Neural progenitor cell (in vitro differentiated cells): ENCODE data around the gene SLCO2B1. TPM values are rescaled to one million over a fixed set of nuclear protein-coding genes. Genes with fewer than 3 reads are reported as not detected.

ENCODE experiments used
- DNase-seq: peaks from one replicate; pipeline ENCODE4 v3.0.0-alpha.2; 2016; ENCODE audit warnings: low spot score
- H2AFZ ChIP-seq: fragments of 200-600 bp; sonication (generic); replicated peaks from 2 replicates; pipeline ENCODE4 v1.6.1; 2016; ENCODE audit warnings: antibody characterized with exemption
- H3F3A ChIP-seq: fragments of 200-600 bp; sonication (generic); 2 replicates; pipeline ENCODE4 v1.6.1; 2016; ENCODE audit warnings: antibody characterized with exemption, low read depth
- H3K27ac ChIP-seq: fragments of 200-600 bp; sonication (generic); 2 replicates; pipeline ENCODE4 v1.5.1; 2016; ENCODE audit warnings: mild to moderate bottlenecking
- H3K27me3 ChIP-seq: fragments of 200-600 bp; sonication (generic); 2 replicates; pipeline ENCODE4 v1.6.1; 2016; ENCODE audit warnings: mild to moderate bottlenecking, moderate library complexity
- H3K36me3 ChIP-seq: fragments of 200-600 bp; sonication (generic); 2 replicates; pipeline ENCODE4 v1.5.1; 2016
- H3K4me1 ChIP-seq: fragments of 200-600 bp; sonication (generic); 2 replicates; pipeline ENCODE4 v1.6.1; 2016; ENCODE audit warnings: mixed run types
- H3K4me2 ChIP-seq: fragments of 200-600 bp; sonication (generic); 2 replicates; pipeline ENCODE4 v1.6.1; 2016
- H3K4me3 ChIP-seq: fragments of 200-600 bp; sonication (generic); 2 replicates; pipeline ENCODE4 v1.5.1; 2016
- H3K79me2 ChIP-seq: fragments of 200-600 bp; sonication (generic); 2 replicates; pipeline ENCODE4 v1.6.1; 2016; ENCODE audit warnings: low read depth
- H3K9ac ChIP-seq: fragments of 200-600 bp; sonication (generic); 2 replicates; pipeline ENCODE4 v1.6.1; 2016
- H3K9me3 ChIP-seq: fragments of 200-600 bp; sonication (generic); 2 replicates; pipeline ENCODE4 v1.5.1; 2016; ENCODE audit warnings: low read depth
- H4K20me1 ChIP-seq: fragments of 200-600 bp; sonication (generic); 2 replicates; pipeline ENCODE4 v1.6.1; 2016; ENCODE audit warnings: low read depth
- H3K27ac Mint-ChIP-seq: 3 replicates; pipeline ENCODE4 v1.8.0; 2021; ENCODE audit warnings: mixed read lengths
- H3K27me3 Mint-ChIP-seq: 2 replicates; pipeline ENCODE4 v1.8.0; 2022; ENCODE audit warnings: low read depth, mild to moderate bottlenecking, inconsistent platforms, moderate library complexity, mixed read lengths; ENCODE audit not compliant: insufficient read depth
- H3K36me3 Mint-ChIP-seq: 3 replicates; pipeline ENCODE4 v1.8.0; 2021; ENCODE audit warnings: mixed read lengths
- H3K4me1 Mint-ChIP-seq: 3 replicates; pipeline ENCODE4 v1.8.0; 2021; ENCODE audit warnings: mixed read lengths
- H3K4me3 Mint-ChIP-seq: 3 replicates; pipeline ENCODE4 v1.8.0; 2021; ENCODE audit warnings: mild to moderate bottlenecking, moderate library complexity, mixed read lengths
- H3K9me3 Mint-ChIP-seq: 3 replicates; pipeline ENCODE4 v1.8.0; 2020; ENCODE audit warnings: mixed read lengths
- CTCF ChIP-seq: fragments of 200-600 bp; sonication (generic); IDR thresholded peaks from 2 replicates; pipeline ENCODE4 v1.5.1; 2017; ENCODE audit warnings: antibody characterized with exemption, mild to moderate bottlenecking
- EZH2 ChIP-seq: fragments of 200-600 bp; sonication (generic); IDR thresholded peaks from 2 replicates; pipeline ENCODE4 v1.6.1; 2017; ENCODE audit warnings: antibody characterized with exemption, mild to moderate bottlenecking, moderate library complexity
- EZH2phosphoT487 ChIP-seq: fragments of 200-600 bp; sonication (generic); IDR thresholded peaks from 2 replicates; pipeline ENCODE4 v1.6.1; 2017; ENCODE audit warnings: antibody characterized with exemption
- total RNA-seq: library from RNA; depleted of rRNA; stranded (reverse); fragments of >200 nt; gene quantifications from 2 replicates; pipeline ENCODE4 v1.2.3, GENCODE V29; 2015; ENCODE audit warnings: low replicate concordance

The SLCO2B1 gene
- total RNA-seq, 1 donor from 2014 or later, result 0.07 TPM

GRCh38 chr11:75200051-75200450 is 49.1 kb downstream of the SLCO2B1 start:
- Mint-ChIP-seq H3K4me1 (peaks cover 22% of the 10 kb centered on the region), H3K27me3 (peaks cover 22% of the 10 kb centered on the region), H3K9me3 (no peaks in the 10 kb centered on the region), H3K36me3 (no peaks in the 10 kb centered on the region), H3K4me3 (no peak overlapping the region), H3K27ac (no peak overlapping the region)
- H3K9me3 ChIP-seq, result no peaks in the 10 kb centered on the region
- TF ChIP-seq EZH2phosphoT487 (no peak), CTCF (no peak), EZH2 (no peak)
- no peaks in the 10 kb centered on the region for H3F3A ChIP-seq
- H3K27ac ChIP-seq, result no peak overlapping the region
- no peaks in the 10 kb centered on the region for H3K79me2 ChIP-seq
- H2AFZ ChIP-seq, result no peak overlapping the region
- peaks cover 3% of the 10 kb centered on the region for H3K4me1 ChIP-seq
- no peak overlapping the region for H3K4me3 ChIP-seq
- H3K27me3 ChIP-seq, result no peaks in the 10 kb centered on the region
- H4K20me1 ChIP-seq, result no peaks in the 10 kb centered on the region
- H3K4me2 ChIP-seq, result no peak overlapping the region
- H3K9ac ChIP-seq, result no peak overlapping the region
- no peak for DNase-seq
- no peaks in the 10 kb centered on the region for H3K36me3 ChIP-seq

- no peak overlapping the region for H3K4me2 ChIP-seq
- Mint-ChIP-seq H3K4me3 (no peak overlapping the region), H3K27me3 (peaks cover 22% of the 10 kb centered on the region), H3K4me1 (peaks cover 22% of the 10 kb centered on the region), H3K9me3 (no peaks in the 10 kb centered on the region), H3K27ac (no peak overlapping the region), H3K36me3 (no peaks in the 10 kb centered on the region)
- H2AFZ ChIP-seq, result no peak overlapping the region
- peaks cover 3% of the 10 kb centered on the region for H3K4me1 ChIP-seq
- no peaks in the 10 kb centered on the region for H3F3A ChIP-seq
- H3K4me3 ChIP-seq, result no peak overlapping the region
- H3K27ac ChIP-seq, result no peak overlapping the region
- no peak for TF ChIP-seq CTCF
- no peak for TF ChIP-seq EZH2
- no peak for TF ChIP-seq EZH2phosphoT487
- no peaks in the 10 kb centered on the region for H3K9me3 ChIP-seq
- no peaks in the 10 kb centered on the region for H3K79me2 ChIP-seq
- H3K27me3 ChIP-seq, result no peaks in the 10 kb centered on the region
- no peaks in the 10 kb centered on the region for H4K20me1 ChIP-seq
- DNase-seq, result no peak
- no peak overlapping the region for H3K9ac ChIP-seq
- no peaks in the 10 kb centered on the region for H3K36me3 ChIP-seq
Measured at GRCh38 chr11:75200531-75200930, 49.6 kb downstream of the SLCO2B1 start.

GRCh38 chr11:75201771-75202170 is 50.9 kb downstream of the SLCO2B1 start:
- peaks cover 18% of the 10 kb centered on the region for H3K27me3 Mint-ChIP-seq
- H4K20me1 ChIP-seq, result no peaks in the 10 kb centered on the region
- no peaks in the 10 kb centered on the region for H3K9me3 Mint-ChIP-seq
- TF ChIP-seq CTCF (no peak), EZH2 (no peak)
- DNase-seq, result no peak
- no peaks in the 10 kb centered on the region for H3K27me3 ChIP-seq
- H3K4me2 ChIP-seq, result no peak overlapping the region
- H3K36me3 ChIP-seq, result no peaks in the 10 kb centered on the region
- H3K4me3 ChIP-seq, result no peak overlapping the region
- H3K9me3 ChIP-seq, result no peaks in the 10 kb centered on the region
- H2AFZ ChIP-seq, result no peak overlapping the region
- H3K4me1 Mint-ChIP-seq, result peaks cover 18% of the 10 kb centered on the region
- H3K79me2 ChIP-seq, result no peaks in the 10 kb centered on the region
- no peaks in the 10 kb centered on the region for H3K36me3 Mint-ChIP-seq
- H3K4me3 Mint-ChIP-seq, result no peak overlapping the region
- no peaks in the 10 kb centered on the region for H3F3A ChIP-seq
- H3K9ac ChIP-seq, result no peak overlapping the region
- H3K27ac ChIP-seq, result no peak overlapping the region
- H3K4me1 ChIP-seq, result peaks cover 3% of the 10 kb centered on the region
- H3K27ac Mint-ChIP-seq, result no peak overlapping the region

- no peaks in the 10 kb centered on the region for H3K9me3 Mint-ChIP-seq
Measured at GRCh38 chr11:75202195-75202594, 51.3 kb downstream of the SLCO2B1 start.

More at GRCh38 chr11:75202195-75202594, 51.3 kb downstream of the SLCO2B1 start:
- DNase-seq, result no peak
- H3F3A ChIP-seq, result no peaks in the 10 kb centered on the region
- no peak overlapping the region for H3K4me3 ChIP-seq
- H2AFZ ChIP-seq, result no peak overlapping the region
- peaks cover 3% of the 10 kb centered on the region for H3K4me1 ChIP-seq
- H3K9me3 ChIP-seq, result no peaks in the 10 kb centered on the region
- H3K79me2 ChIP-seq, result no peaks in the 10 kb centered on the region
- H3K27me3 ChIP-seq, result no peaks in the 10 kb centered on the region
- H3K4me2 ChIP-seq, result no peak overlapping the region
- no peaks in the 10 kb centered on the region for H3K36me3 Mint-ChIP-seq
- no peak overlapping the region for H3K27ac ChIP-seq
- peaks cover 18% of the 10 kb centered on the region for H3K27me3 Mint-ChIP-seq
- no peak for TF ChIP-seq EZH2phosphoT487
- TF ChIP-seq CTCF, result no peak
- TF ChIP-seq EZH2, result no peak
- H3K4me3 Mint-ChIP-seq, result no peak overlapping the region
- H3K27ac Mint-ChIP-seq, result no peak overlapping the region
- H4K20me1 ChIP-seq, result no peaks in the 10 kb centered on the region
- no peaks in the 10 kb centered on the region for H3K36me3 ChIP-seq
- H3K9ac ChIP-seq, result no peak overlapping the region
- H3K4me1 Mint-ChIP-seq, result peaks cover 18% of the 10 kb centered on the region
